NT2/D1 (cell line): ENCODE data around the gene SIK2.

Experiments
- SUZ12 ChIP-seq: IDR thresholded peaks from 2 replicates; pipeline ENCODE4 v1.6.1; 2011; ENCODE audit not compliant: insufficient read length, insufficient read depth; ENCODE audit errors: extremely low read depth
- YY1 ChIP-seq: IDR thresholded peaks from 2 replicates; pipeline ENCODE4 v1.6.1; 2011; ENCODE audit not compliant: insufficient read length, insufficient read depth
- ZNF274 ChIP-seq: IDR thresholded peaks from 2 replicates; pipeline ENCODE4 v1.6.1; 2011; ENCODE audit warnings: mild to moderate bottlenecking, low read depth, low read length

DNA sequence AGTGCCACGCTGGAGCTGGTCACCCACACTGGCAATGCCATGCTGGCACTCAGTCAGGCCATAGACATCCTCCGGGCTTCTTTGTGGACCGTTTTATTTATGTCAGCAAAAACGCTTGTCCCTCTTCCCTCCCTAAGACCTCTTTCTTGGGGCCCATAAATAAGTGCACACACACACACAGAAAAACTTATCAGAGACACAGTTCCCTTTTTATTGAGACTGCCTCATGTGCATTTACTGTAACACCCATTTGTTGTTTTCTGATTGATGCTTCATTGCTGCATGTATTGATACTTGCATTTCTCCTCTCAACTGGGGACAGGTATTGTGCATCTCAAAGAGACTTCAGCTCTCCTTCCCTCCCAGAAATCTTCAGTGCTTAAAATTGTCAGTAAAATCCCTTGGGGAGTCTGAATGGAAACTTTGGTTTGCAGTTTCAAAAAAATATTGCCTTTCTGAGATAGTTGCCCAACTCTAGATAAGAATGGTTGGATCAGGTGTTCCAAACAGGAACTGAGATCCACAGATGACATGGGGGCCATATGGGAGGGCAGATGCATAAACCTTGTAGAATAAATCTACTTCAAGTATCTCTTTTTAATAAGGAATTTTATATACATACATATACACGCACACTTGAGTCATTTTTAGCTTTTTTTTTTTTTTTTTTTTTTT, 113.0 kb downstream of the SIK2 start:
- TF ChIP-seq ZNF274 (no peak), YY1 (no peak), SUZ12 (no peak)
